GM10266 (cell line): ENCODE data around the gene SLC22A5.

Experiments used
- DNase-seq: peaks from one replicate; pipeline ENCODE4 v3.0.0; 2012; ENCODE audit errors: extremely low spot score
- CTCF ChIP-seq: IDR thresholded peaks from 2 replicates; pipeline ENCODE4 v1.5.1; 2012; ENCODE audit warnings: mild to moderate bottlenecking, low read depth; ENCODE audit not compliant: control insufficient read depth, insufficient read depth; ENCODE audit errors: missing control alignments

Gene SLC22A5

GRCh38 chr5:132369474-132370180 is at the start of gene SLC22A5:
SLC22A5 (plus strand) TSS chr5:132369710; CDS start chr5:132369973, 263 bp downstream.
- TF ChIP-seq CTCF = no peak
- DNase-seq = peak; percentile 82

- no peak for DNase-seq
- TF ChIP-seq CTCF = no peak
These were observed 49.5 kb upstream of the SLC22A5 start for GRCh38 chr5:132319975-132320374.

- no peak for TF ChIP-seq CTCF
- no peak for DNase-seq
These were observed 48.3 kb upstream of the SLC22A5 start for GRCh38 chr5:132321109-132321721.

GRCh38 chr5:132322266-132322665 is 47.2 kb upstream of the SLC22A5 start:
- no peak for DNase-seq
- no peak for TF ChIP-seq CTCF

- DNase-seq = no peak
- no peak for TF ChIP-seq CTCF
These were observed 46.3 kb upstream of the SLC22A5 start for GRCh38 chr5:132323202-132323601.

GRCh38 chr5:132325691-132326090 is 43.8 kb upstream of the SLC22A5 start:
- no peak for TF ChIP-seq CTCF
- no peak for DNase-seq
